T-helper 1 cell treated with Interleukin-12 subunit alpha and Interleukin-12 subunit beta and Interleukin-4 antibody, amounts not matched to agents 30 ng/mL and 1 ng/mL, for 36 hours (primary cell): ENCODE measurements around the gene FRMPD2. TPM values are rescaled to one million over a fixed set of nuclear protein-coding genes. Genes with fewer than 3 reads are reported as not detected.
"Not testable (repeated sequence)": the region's sequence is repeated elsewhere in the genome, so short reads cannot be mapped to it uniquely, and the experiment has no call there.

ENCODE experiments used
- intact Hi-C: fragments of 100-400 bp; cut with micrococcal nuclease; formaldehyde crosslinking; loops from one replicate; pipeline ENCODE4 v1.15.1; 2024
- total RNA-seq: library from RNA; stranded (reverse); gene quantifications from 2 replicates; pipeline ENCODE4 v1.2.3, GENCODE V29; 2022

Gene FRMPD2
- total RNA-seq, 1 donor from 2014 or later: not detected

DNA sequence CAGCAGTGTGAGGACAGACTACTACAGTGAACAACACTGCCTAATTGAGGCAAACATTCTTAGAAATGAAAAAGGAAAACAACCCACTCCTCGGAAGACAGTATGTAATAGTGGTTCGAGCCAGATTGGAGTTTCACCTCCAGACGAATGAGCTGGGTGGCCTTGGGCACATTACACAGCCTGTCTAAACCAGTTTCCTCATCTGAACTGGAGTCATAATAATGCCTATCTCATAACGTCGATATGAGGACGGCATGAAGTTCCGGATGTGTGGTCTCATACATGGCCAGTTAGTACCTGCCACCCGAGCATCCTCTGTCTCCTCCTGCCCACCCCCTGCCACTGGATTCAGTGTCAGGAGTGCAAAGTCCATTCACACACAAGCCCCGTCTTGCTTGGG lies 15.8 kb upstream of the FRMPD2 start:
- intact Hi-C loops: no loop called here

DNA sequence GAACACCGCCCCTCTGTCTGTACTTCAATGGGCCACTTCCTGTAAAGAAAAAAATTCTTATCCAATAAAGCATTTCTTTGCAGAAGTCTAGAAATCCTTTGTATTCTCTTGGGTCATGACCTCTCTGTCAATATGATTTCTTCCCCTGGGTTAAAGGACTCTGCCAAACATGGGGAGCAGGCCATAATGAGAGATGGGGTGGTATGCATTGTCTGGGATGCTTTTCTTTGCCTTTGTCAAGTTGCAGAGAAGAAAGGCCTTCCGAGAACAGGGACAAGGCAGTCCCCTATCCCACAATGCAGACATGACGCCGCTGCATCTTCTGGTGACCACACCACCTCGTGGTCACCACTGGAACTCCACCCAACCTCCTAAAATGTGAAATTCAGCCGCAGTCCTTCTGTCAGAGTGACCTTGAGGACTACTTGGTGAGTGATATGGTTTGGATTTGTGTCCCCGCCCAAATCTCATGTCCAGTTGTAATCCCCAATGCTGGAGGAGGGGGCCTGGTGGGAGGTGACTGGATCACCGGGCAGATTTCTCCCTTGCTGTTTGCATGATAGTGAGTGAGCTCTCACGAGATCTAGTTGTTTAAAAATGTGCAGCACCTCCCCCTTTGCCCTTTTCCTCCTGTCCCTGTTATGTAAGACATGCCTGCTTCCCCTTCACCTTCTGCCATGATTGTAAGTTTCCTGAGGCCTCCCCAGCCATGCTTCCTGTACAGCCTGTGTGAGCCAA lies 15.2 kb upstream of the FRMPD2 start:
- intact Hi-C loops: loop anchor here (1.0 to 2.0 kb wide), 2 partner anchors 17 to 75 kb away; partner anchors contain the start of gene MAPK8

DNA sequence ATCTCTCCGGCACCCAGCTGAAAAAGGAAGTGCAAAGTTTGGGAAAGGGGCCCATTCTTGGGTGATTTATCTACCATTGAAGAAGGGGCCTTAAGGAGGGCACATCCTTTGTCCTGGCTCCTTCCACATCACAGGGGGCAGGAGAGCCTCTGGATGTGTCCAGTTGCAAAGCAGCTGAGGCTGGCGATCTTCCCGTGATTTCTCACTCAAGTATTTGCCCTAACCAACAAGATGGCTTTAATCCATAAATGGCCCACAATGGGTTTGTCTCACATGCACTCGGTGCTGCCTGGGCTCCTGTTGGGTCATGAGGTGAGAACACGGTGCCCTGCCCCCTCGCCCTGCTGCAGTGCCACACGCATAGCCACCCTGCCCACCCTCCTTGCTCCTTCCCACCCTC lies 14.2 kb upstream of the FRMPD2 start:
- intact Hi-C loops: loop anchor here (1.0 to 2.0 kb wide), 2 partner anchors 18 to 74 kb away; partner anchors contain the start of gene MAPK8

DNA sequence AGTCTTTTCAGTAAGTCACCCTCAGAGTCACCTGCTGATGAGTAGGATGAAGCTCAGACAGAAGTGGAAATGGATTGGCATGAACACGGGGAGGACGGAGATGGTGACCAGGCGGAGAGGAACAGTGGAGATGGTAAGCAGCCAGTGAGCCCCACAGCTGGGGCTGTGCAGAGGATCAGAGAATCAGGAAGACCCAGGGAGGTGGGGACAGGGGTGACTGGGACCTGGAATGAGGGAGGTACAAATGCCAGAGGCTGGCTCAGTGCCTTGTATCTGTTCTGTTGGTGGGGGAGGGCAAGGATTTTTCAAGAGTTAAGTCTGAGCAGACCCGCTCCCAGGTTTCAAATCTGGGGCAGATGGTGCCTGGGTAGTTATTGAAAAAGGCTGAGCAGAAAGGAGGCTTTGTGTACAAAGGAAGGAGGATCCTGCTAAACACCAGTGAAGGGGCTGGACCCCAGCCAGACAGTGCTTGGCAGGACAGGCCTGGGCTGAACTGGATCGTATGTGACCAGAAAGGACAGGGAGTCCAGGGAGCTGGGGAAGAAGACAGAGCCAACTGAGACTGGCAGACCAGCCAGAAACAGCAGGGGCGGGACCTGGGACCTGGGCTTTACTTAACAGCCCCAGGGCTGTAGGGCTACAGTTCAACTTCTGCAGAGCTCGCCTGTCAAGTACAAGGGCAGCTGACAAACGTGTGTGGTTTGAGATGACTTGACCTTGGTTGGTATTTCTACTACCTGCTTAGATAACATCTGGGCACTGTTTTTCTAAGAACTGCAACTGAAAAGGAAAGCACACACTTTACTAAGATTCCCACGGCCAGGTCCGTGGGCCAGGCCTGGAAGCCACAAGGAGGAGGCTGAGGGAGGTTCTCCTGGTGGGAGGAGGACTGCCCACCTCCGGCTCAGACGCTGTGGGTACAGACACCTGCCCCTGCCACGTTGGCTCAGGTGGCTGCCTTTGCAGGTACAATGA lies 13.2 kb upstream of the FRMPD2 start:
- intact Hi-C loops: loop anchor here (2.0 kb wide), 1 partner anchor 73 kb away; no protein-coding TSS in a partner anchor

DNA sequence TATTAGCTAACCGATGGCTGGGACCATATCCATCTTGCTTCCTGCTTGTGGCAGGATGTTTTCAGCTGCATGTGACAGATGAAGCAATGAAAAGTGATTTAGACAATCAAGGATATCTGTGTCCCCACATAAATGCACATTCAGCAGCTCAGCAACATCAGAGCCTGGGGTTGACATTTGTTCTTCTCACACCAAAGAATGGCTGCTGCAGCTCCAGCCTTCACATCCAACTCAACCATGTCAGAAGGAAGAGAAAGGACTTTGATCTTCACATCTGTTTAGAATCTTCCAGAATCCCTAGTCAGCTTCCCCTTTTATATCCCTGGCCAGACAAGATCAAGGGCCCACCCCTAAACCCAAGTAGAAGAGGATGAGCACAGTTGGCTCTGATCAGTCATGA lies 11.9 kb upstream of the FRMPD2 start:
- intact Hi-C loops: no loop called here

DNA sequence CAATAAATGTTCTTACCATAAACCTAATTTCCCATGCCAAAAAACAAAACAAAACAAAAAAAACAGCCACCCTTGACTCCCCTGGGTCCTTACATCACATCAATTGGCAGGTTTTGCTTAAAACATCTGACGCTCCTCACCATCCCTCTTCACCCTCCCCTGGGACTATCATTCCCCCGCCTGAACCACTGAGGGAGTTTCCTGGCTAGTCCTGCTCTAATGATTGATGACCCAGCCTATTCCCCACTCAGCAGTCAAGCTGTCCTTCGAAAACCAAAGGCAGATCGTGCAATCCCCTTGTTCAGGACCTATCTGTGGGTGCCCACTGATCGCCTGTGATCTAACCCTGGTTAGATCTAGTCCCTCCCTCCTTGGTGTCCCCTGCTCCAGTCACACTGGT lies 11.2 kb upstream of the FRMPD2 start:
- intact Hi-C loops: no loop called here

DNA sequence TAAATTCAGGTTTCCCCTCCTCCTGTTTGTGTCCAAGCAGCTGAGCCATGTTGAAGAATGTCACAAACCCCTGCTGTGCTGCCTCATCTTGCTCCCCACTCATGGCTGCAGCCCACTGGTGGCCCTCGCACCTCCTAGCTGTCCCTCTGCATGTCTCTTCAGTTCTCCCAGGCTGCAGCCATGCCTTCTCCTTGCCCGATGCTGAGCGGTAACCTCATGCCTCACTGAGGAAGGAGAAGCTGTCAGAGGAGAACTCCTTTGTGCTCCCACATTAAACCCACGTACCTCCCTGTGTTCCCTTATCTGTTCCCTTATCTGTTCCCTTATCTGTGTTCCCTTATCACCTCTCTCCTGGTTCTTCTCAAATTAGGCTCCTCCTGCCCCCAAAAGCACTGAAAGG lies 10.3 kb upstream of the FRMPD2 start:
- intact Hi-C loops: no loop called here

DNA sequence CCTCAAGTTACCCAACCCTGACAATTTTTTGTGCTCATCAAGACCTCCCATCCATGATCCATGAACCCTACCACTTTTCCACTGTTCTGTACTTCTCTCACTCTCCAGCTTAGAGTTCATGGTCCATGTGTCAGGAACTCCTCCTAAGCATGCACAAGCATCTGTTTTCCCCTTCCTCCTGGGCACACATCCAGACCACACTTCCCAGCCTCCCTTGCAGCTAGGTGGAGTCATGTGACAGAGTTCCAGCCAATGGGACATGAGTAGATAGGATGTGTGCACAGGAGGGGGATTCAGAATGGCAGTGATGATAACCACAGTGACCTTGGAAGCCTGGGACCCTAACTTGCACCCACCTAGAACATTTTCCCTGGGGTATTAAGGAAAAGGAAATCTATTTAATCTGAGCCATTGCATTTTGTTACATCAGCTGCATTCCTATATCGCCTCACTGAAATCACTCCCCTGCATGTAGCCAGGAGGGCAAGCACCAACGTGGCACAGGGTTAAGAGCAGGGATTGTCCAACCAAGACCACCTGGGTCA lies 9.6 kb upstream of the FRMPD2 start:
- intact Hi-C loops: no loop called here

DNA sequence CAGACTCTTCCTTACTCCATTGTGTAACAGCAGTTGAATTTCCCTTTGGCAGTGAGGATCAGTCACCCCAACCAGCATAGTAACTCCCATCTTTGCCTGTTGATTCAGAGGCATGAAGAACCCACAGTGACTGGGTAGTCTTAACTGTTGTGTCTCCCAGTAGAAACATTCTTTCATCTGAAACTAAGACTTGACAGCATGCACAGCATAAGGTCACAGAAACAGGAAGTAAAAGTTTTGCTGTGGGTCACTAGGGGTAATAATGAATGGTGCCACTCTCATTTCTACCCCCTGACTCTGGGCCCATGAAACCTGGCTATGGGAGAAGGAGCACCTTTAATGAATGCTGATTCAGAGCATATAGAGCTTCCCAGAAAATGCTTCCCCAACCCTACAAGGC lies 8.3 kb upstream of the FRMPD2 start:
- intact Hi-C loops: no loop called here

DNA sequence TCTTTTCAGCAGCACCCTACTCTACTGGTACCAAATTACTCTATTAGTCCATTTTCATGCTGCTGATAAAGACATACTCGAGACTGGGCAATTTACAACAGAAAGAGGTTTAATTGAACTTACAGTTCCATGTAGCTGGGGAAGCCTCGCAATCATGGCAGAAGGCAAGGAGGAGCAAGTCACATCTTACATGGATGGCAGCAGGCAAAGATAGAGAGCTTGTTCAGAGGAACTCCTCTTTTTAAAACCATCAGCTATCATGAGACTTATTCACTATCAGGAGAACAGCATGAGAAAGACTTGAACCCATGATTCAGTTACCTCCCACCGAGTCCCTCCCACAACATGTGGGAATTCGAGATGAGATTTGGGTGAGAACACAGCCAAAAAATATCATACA lies 7.2 kb upstream of the FRMPD2 start:
- intact Hi-C loops: not testable (repeated sequence)

DNA sequence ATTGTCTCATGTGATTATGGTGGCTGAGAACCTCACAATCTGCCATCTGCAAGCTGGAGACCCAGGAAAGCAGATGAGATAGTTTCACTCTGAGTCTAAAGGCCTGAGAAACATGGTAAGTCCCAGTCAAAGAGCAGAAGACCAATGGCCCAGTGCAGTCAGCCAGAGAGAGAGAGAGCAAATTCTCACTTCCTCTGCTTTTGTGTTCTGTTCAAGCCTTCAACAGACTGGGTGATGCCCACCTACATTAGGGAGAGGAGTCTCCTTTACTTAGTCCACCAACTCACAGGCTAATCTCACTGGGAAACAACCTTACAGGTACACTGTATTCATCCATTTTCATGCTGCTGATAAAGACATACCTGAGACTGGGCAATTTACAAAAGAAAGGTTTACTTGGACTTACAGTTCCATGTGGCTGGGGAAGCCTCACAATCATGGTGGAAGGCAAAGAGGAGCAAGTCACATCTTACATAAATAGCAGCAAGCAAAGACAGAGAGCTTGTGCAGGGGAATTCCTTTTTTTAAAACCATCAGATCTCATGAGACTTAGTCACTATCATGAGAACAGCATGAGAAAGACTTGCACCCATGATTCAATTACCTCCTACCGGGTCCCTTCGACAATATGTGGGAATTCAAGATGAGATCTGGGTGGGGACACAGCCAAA lies 4.7 kb upstream of the FRMPD2 start:
- intact Hi-C loops: no loop called here

DNA sequence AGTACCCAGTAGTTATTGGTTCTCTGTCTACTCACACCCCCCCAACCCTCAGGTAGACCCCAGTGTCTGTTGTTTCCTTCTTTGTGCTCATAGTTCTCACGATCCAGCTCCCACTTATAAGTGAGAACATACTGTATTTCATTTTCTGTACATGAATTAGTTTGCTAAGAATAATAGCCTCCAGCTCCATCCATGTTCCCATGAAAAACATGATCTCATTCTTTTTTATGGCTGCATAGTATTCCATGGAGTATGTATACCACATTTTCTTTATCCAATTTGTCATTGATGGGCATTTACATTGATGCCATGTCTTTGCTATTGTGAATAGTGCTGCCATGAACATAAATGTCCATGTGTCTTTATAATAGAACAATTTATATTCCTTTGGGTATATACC lies 2.6 kb upstream of the FRMPD2 start:
- intact Hi-C loops: no loop called here

DNA sequence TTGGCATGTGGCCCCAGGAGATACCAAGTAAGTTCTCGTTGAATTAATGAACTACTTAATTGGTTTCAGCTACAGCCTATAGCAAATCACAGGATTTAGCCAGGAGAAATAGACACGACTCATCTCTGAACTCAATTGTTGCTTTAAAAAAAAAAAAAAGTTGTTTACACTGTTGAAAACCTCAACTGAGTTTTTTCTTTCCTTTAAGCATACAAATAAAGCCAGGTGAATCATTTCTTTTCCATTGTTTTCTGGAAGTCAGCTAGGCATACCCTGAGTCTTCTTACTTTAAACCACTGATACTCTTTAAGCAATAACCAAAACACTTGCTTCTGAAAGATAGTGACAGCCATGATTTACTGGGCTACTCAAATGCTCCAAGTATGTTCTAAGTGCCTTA lies 755 bp downstream of the FRMPD2 start:
- intact Hi-C loops: no loop called here

DNA sequence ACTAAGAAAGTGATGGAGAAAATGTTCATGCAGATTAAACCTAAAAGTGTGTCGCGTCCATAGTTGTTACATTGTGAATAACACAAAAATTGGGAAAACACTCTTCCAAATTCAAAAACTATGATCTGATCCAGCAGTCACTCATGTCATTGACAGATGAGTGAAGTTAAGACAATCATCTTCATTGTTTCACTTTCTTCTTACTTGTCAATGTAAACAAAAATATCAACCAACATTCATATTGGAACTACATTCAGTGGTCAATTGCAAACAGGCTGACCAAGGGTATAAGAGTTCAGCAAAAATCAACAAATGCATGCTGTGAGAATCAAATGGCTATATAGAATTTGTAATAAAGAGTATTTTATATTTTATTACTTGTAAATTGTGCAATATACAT lies 1.8 kb downstream of the FRMPD2 start:
- intact Hi-C loops: no loop called here

DNA sequence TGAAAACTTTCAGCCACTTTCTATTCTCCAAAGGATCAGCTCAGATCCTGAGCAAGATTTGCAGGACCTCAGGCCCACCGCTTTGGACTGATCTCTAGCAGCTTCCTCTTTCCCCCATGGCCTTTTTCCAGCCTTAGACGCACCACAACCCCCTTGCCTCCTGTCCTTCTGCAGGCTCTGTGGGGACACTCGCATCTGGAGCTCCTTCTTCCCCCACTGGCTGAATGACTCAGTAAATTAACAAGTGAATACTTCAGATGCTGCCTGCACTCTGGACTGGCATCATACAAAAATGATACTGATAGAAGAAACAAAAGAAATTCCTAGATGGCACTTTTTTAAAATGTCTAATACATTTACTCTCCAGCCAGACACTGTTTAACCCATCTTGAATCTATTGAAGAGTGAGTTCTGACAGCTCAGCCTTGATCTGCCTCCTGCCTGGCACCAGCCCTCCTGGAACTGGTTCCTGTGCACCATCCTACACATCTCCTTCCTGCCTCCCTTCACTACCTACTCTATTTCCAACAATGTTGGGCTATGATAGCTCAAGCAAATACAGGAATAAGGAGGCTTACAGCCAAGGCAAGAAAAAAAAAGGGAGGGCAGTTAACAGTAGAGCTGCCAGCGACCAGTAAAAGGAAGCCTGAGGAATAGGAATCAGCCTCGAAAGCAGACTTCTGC lies 3.3 kb downstream of the FRMPD2 start:
- intact Hi-C loops: no loop called here

DNA sequence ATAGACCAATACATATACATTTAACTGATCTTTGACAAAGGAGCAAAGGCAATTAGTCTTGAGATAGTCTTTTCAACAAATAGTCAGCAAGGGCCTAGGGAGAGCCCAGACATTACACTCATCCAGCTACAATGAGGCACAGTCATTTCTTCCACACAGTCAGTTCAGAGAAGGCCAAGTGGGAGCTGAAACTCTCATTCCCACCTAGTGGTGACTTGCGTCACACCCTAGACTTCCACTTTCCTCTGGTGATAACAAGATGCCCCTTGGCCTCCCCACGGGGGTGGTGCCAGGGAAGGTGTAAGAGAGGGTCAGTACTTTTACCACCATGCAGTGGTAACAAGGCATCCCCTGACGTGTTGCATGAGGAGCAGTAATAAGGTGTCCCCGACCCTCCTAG lies 8.0 kb downstream of the FRMPD2 start:
- intact Hi-C loops: no loop called here

DNA sequence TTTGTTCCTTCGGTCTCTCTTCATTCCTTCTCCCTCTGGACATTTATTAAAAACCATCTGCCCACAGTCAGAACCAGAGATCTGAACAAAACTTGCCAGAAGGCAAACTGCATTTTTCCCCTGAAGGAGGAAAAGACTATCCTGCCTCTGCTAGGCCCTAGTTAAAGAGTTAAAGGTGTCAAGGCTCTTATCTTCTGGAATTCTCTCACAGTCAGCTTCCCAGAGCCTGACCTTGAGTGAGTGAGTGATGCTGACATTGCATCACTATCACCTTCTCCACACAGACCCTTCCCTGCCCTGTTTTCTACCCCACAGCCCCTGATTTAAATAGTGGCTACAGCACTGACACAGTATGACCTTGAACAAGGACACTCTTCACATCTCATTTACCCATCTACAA lies 16.4 kb downstream of the FRMPD2 start:
- intact Hi-C loops: no loop called here

DNA sequence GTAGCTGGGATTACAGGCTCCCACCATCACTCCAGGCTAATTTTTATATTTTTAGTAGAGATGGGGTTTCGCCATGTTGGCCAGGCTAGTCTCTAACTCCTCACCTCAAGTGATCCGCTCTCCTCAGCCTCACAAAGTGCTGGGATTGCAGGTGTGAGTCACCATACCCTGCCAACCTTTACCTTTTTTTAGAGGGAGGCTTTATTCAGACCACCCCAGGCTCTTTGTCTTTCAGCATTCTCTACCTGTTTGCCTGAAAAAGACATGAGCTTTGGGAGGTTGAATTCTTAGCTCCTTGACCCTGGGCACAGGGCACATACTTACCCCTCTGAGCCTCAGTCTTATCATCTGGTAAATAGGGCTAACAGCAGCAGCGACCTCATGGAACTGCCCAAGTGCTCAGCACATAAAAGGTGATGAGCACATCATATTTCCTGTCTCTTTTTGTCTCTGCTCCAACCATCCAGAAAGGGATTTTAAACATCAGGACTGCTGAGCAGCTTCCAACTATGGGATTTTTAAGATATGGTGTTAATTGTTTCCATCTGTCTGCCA lies 17.0 kb downstream of the FRMPD2 start:
- intact Hi-C loops: no loop called here

DNA sequence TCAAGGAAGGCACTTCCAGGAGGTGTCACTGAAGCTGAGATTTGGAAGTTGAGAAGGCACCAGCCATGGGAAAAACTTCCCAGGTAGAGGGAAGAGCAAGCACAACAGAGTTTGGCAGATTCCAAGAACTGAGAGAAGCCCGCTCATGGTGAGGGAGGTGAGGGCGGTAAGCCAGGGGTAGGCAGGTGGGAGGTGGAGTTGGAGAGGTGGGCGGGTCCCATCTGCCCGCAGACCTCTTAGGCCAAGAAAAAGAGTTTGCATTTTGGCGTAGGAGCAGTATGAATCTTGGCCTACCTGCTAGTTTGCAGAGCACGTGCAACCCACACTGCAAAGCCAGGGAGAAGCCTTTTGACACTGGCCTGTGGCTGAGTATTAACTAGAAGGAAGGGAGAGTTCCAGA lies 18.8 kb downstream of the FRMPD2 start:
- intact Hi-C loops: no loop called here

DNA sequence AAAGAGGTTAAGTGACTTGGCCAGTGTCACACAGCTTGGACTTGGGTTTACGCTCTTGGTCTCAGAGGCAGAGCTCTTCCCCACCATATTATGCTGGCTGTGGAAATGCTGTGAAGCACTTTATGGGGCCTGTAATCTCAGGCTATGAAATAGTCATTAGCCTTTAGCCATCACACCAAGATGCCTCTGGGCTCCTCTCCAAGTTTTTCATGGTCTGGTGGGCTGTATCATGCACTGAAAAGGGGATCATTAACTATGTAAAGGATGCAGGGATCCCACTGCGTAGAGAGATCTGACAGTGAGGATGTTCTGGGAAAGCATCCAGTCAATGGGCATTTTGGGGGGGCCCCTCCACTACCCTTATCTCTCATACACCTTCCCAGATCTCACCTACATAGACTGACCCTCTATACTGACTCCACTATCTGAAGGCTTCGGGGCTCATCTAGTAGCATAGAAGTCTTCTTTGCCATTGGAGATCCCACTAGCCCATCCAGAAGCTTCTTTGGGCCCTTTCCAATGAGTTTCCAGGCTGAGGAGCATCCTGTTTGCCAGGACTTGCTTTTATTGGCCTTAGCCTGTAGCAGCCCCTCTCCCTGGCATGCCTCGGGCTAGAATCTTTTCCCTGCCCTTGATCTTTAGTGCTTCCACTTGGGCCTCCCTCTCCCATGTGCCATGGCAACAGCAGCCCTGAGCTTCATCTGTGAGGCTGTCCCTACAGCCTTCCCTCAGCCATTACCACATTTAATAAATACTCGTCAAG lies 19.6 kb downstream of the FRMPD2 start:
- intact Hi-C loops: no loop called here
